GM23248 (cell line): ENCODE measurements around the gene ANAPC7. TPM values are rescaled to one million over a fixed set of nuclear protein-coding genes. Genes with fewer than 3 reads are reported as not detected.
"Not testable (repeated sequence)": the region's sequence is repeated elsewhere in the genome, so short reads cannot be mapped to it uniquely, and the experiment has no call there.

Source experiments
- DNase-seq: peaks from one replicate; pipeline ENCODE4 v3.0.0-alpha.2; 2015
- H2AFZ ChIP-seq: fragments of 200-600 bp; sonication (generic); 2 replicates; pipeline ENCODE4 v1.6.1; 2016; ENCODE audit warnings: antibody characterized with exemption
- H3F3A ChIP-seq: fragments of 200-600 bp; sonication (generic); 2 replicates; pipeline ENCODE4 v1.6.1; 2016; ENCODE audit warnings: mild to moderate bottlenecking, antibody characterized with exemption, mixed run types; ENCODE audit not compliant: insufficient read depth
- H3K27ac ChIP-seq: fragments of 200-600 bp; sonication (generic); 2 replicates; pipeline ENCODE4 v1.5.1; 2016; ENCODE audit warnings: mild to moderate bottlenecking
- H3K27me3 ChIP-seq: fragments of 200-600 bp; sonication (generic); replicated peaks from 2 replicates; pipeline ENCODE4 v1.6.1; 2016; ENCODE audit warnings: mild to moderate bottlenecking; ENCODE audit not compliant: insufficient read depth
- H3K36me3 ChIP-seq: fragments of 200-600 bp; sonication (generic); 2 replicates; pipeline ENCODE4 v1.6.1; 2016; ENCODE audit warnings: low read depth, mild to moderate bottlenecking
- H3K4me1 ChIP-seq: fragments of 200-600 bp; sonication (generic); 2 replicates; pipeline ENCODE4 v1.6.1; 2016; ENCODE audit warnings: mild to moderate bottlenecking; ENCODE audit not compliant: insufficient read depth
- H3K4me2 ChIP-seq: fragments of 200-600 bp; sonication (generic); one replicate; pipeline ENCODE4 v1.6.1; 2016; ENCODE audit warnings: mild to moderate bottlenecking; ENCODE audit not compliant: unreplicated experiment
- H3K4me3 ChIP-seq: fragments of 200-600 bp; sonication (generic); 2 replicates; pipeline ENCODE4 v1.5.1; 2016; ENCODE audit warnings: mild to moderate bottlenecking
- H3K79me2 ChIP-seq: fragments of 200-600 bp; sonication (generic); 2 replicates; pipeline ENCODE4 v1.6.1; 2016; ENCODE audit warnings: mild to moderate bottlenecking; ENCODE audit not compliant: insufficient read depth
- H3K9ac ChIP-seq: fragments of 200-600 bp; sonication (generic); 2 replicates; pipeline ENCODE4 v1.6.1; 2016; ENCODE audit warnings: mild to moderate bottlenecking
- H3K9me2 ChIP-seq: fragments of 200-600 bp; sonication (generic); 2 replicates; pipeline ENCODE4 v1.6.1; 2016; ENCODE audit warnings: mixed run types, mild to moderate bottlenecking, moderate library complexity; ENCODE audit not compliant: insufficient read depth
- H3K9me3 ChIP-seq: fragments of 200-600 bp; sonication (generic); one replicate; pipeline ENCODE4 v1.6.1; 2017; ENCODE audit warnings: low read depth
- H4K20me1 ChIP-seq: fragments of 200-600 bp; sonication (generic); 2 replicates; pipeline ENCODE4 v1.6.0; 2016; ENCODE audit not compliant: insufficient read depth
- EZH2 ChIP-seq: fragments of 200-600 bp; sonication (generic); IDR thresholded peaks from 2 replicates; pipeline ENCODE4 v1.6.1; 2018; ENCODE audit warnings: antibody characterized with exemption, mild to moderate bottlenecking; ENCODE audit not compliant: insufficient read depth, poor library complexity, severe bottlenecking
- EZH2phosphoT487 ChIP-seq: fragments of 200-600 bp; sonication (generic); IDR thresholded peaks from 2 replicates; pipeline ENCODE4 v1.6.1; 2018; ENCODE audit warnings: antibody characterized with exemption, moderate library complexity, mild to moderate bottlenecking, low read depth; ENCODE audit not compliant: insufficient read depth
- WGBS, 2 experiments: methylation state at CpG; one replicate each; pipeline ENCODE4 v1.1.6; 2015 to 2017; ENCODE audit warnings: low lambda C conversion rate in 2 of 2, low coverage in 1 of 2; ENCODE audit errors: missing lambda C conversion rate in 2 of 2; 5-methylcytosine and 5-hydroxymethylcytosine counted together
- in situ Hi-C: fragments of 300-500 bp; cut with MboI; formaldehyde crosslinking; loops from 2 replicates; pipeline ENCODE4 v1.15.0; 2020
- polyA plus RNA-seq: library from polyadenylated mRNA; unstranded; fragments of >200 nt; fragmentation: Nextera tagmentation; extraction: Ambion mirVana; gene quantifications from 2 replicates; pipeline ENCODE4 v1.2.1, GENCODE V29; 2016
- total RNA-seq: library from RNA; depleted of rRNA; stranded (reverse); fragments of >200 nt; shearing (Covaris generic); gene quantifications from 2 replicates; pipeline ENCODE4 v1.2.3, GENCODE V29; 2014

Gene ANAPC7
- total and polyA plus RNA-seq, 2 experiments from 2014 or later = 35.5 to 46.5 TPM

GRCh38 chr12:110436231-110436630 lies 32.7 kb upstream of the ANAPC7 start:
- Histone ChIP-seq H3K9ac (no peak overlapping the region), H4K20me1 (no peaks in the 10 kb centered on the region), H3K79me2 (peaks cover 22% of the 10 kb centered on the region), H3K4me3 (no peak overlapping the region), H3K9me2 (no peaks in the 10 kb centered on the region), H3K36me3 (peaks cover 57% of the 10 kb centered on the region), H3K27me3 (no peaks in the 10 kb centered on the region), H3F3A (peaks cover 63% of the 10 kb centered on the region), H3K27ac (peak overlapping the region; percentile 21; the same call in 1 of the 2 replicates), H3K4me1 (peaks cover 11% of the 10 kb centered on the region; the same call in 1 of the 2 replicates), H2AFZ (no peak overlapping the region), H3K9me3 (no peaks in the 10 kb centered on the region), H3K4me2 (no peak overlapping the region)
- peak; percentile 50 for DNase-seq
- in situ Hi-C loops = no loop called here
- WGBS, 2 experiments = 50% methylated on average over 2 of the region's 2 CpGs
- TF ChIP-seq EZH2phosphoT487 = no peak
- no peak for TF ChIP-seq EZH2

DNA sequence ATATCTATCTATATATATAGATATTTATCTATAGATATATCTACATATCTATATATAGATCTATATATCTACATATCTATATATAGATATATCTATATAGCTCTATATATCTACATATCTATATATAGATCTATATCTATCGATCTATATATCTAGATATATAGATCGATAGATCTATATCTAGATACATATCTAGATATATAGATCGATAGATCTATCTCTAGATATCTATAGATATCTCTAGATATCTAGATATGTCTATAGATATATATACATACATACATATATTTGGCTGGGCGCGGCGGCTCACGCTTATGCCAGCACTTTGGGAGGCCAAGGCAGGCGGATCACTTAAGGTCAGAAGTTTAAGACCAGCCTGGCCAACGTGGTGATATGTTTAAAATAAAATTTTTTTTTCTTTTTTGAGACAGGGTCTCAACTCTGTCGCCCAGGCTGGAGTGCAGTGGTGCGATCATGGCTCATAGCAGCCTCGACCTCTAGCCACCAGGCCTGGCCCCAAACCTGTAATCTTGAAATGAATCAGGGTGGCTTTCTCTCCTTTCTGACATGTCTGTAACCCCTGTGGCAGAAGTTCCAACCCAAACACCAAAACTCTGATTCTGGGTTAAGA lies 28.6 kb upstream of the ANAPC7 start:
- Histone ChIP-seq H3K4me2 (peak overlapping the region; percentile 57), H3K4me1 (peaks cover 11% of the 10 kb centered on the region; the same call in 1 of the 2 replicates), H3K9ac (peak overlapping the region; percentile 81), H3K4me3 (peak overlapping the region; percentile 78; the same call in 1 of the 2 replicates), H3K27me3 (no peaks in the 10 kb centered on the region), H3K9me2 (no peaks in the 10 kb centered on the region), H3K9me3 (no peaks in the 10 kb centered on the region), H2AFZ (peak overlapping the region; percentile 81; the same call in 1 of the 2 replicates), H3K79me2 (no peaks in the 10 kb centered on the region), H3F3A (peaks cover 39% of the 10 kb centered on the region), H4K20me1 (no peaks in the 10 kb centered on the region), H3K27ac (no peak overlapping the region), H3K36me3 (peaks cover 26% of the 10 kb centered on the region)
- DNase-seq = no peak
- TF ChIP-seq EZH2phosphoT487 (no peak), EZH2 (no peak)
- WGBS, 2 experiments = 80 to 82% methylated on average over 12 of the region's 12 CpGs
- in situ Hi-C loops = no loop called here

DNA sequence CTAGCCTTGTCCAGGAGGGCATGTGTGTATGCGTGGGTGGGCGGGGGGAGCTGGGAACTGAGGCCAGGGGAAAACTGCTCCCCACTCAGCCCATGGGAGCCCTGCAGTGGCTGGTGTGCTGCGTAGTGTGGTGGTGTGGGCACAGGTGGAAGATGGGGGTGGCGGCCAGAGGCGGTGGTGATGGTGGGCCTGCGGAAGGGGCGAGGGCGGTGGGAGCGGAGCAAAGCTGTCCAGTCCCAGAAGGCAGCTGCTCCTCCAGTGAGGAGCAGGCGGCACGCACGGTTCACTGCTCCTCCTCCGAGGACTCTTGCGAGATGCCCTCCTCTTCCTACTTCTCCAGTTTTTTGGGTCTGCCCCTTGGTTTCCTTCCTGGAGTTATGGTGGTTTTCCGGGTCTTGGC lies 26.2 kb upstream of the ANAPC7 start:
- H3K4me3 ChIP-seq, H3K9me3 ChIP-seq, DNase-seq, H3K27ac ChIP-seq, H3K36me3 ChIP-seq, H3K9me2 ChIP-seq, H3K4me1 ChIP-seq, H4K20me1 ChIP-seq, H3K27me3 ChIP-seq, H3K9ac ChIP-seq, H3K4me2 ChIP-seq, H3K79me2 ChIP-seq, H2AFZ ChIP-seq: not testable (repeated sequence)
- H3F3A ChIP-seq = peaks cover 29% of the 10 kb centered on the region
- 83 to 85% methylated on average over 7 to 15 of the region's 15 CpGs for WGBS, 2 experiments
- in situ Hi-C loops = loop anchor here (10.0 kb wide), 1 partner anchor 335 kb away; no protein-coding TSS in a partner anchor

DNA sequence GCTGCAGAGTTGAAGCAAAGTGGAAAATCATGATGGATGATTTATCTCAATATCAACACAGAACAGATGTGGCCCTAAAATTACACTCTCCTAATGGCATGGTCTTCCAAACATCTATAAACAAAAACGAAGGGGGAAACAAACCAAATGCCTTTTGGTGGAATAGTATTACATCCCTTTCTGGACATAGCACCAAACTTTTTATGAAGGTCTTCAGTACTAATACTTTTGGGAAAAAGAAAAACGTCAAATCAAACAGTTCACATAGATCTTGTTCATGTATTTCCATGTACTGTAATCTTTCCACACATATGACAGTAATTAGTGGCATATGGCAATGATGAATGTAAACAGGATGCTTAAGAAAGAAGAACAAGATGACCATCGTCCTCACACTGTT lies 22.9 kb upstream of the ANAPC7 start:
- in situ Hi-C loops = loop anchor here (10.0 kb wide), 1 partner anchor 332 kb away; no protein-coding TSS in a partner anchor
- no peak overlapping the region for H3K4me3 ChIP-seq

More for the DNA sequence above, 22.9 kb upstream of the ANAPC7 start:
- Histone ChIP-seq H2AFZ (peak overlapping the region; percentile 62; the same call in 1 of the 2 replicates), H3K36me3 (no peaks in the 10 kb centered on the region), H3F3A (0 out of 2 replicates have a peak, but pooled peaks cover 7% of the 10 kb centered on the region), H3K9ac (no peak overlapping the region), H3K9me2 (no peaks in the 10 kb centered on the region), H3K4me2 (no peak overlapping the region), H4K20me1 (no peaks in the 10 kb centered on the region), H3K4me1 (peaks cover 7% of the 10 kb centered on the region; the same call in 1 of the 2 replicates), H3K9me3 (no peaks in the 10 kb centered on the region), H3K27ac (no peak overlapping the region), H3K27me3 (no peaks in the 10 kb centered on the region), H3K79me2 (no peaks in the 10 kb centered on the region)
- TF ChIP-seq EZH2phosphoT487 (no peak), EZH2 (no peak)
- DNase-seq = no peak
- WGBS, 2 experiments = 1 to 2% methylated on average over 3 of the region's 3 CpGs
